Activated CD8-positive, alpha-beta memory T cell treated with anti-CD3 and anti-CD28 coated beads for 1 hour (primary cell): ENCODE data around the gene TMEM219.
"Not testable (repeated sequence)": the region's sequence is repeated elsewhere in the genome, so short reads cannot be mapped to it uniquely, and the experiment has no call there.

Experiments
- DNase-seq, 2 donors: peaks; one replicate each; pipeline ENCODE4 v3.0.0-alpha.2; 2020; ENCODE audit warnings: low read depth in 1 of 2; ENCODE audit errors: extremely low read depth in 1 of 2

Gene TMEM219

DNA sequence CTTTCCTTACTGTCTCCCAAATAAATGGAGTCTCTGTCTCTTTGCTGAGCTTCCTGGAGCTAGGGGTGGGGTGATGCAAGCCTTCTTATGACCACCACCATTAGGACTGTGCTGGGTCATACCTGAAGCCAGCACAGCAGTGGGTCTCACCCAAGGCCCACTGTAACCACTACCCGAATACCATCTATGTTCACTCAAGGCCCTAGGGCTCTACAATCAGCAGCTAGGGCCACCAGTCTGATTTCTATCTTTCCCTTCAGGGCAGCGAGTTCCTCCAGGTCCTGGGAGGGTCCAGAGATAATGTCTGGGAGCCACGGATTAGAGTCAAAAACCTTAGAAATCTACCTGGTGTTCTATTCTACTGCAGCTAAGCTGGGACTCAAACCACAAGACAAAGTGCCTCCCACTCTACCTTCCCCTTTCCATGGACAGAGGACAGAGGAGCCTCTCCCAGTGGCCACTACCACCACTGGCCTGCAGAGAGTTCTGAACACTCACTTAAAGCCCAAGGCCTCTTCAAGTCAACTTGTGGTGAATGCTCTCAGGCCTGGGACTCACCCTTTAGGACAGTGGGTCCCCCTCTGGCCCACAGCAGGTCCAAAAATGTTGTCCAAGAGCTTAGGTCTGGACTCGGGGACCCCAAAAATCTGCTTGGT lies 10.9 kb upstream of the TMEM219 start:
- DNase-seq = no peak

DNA sequence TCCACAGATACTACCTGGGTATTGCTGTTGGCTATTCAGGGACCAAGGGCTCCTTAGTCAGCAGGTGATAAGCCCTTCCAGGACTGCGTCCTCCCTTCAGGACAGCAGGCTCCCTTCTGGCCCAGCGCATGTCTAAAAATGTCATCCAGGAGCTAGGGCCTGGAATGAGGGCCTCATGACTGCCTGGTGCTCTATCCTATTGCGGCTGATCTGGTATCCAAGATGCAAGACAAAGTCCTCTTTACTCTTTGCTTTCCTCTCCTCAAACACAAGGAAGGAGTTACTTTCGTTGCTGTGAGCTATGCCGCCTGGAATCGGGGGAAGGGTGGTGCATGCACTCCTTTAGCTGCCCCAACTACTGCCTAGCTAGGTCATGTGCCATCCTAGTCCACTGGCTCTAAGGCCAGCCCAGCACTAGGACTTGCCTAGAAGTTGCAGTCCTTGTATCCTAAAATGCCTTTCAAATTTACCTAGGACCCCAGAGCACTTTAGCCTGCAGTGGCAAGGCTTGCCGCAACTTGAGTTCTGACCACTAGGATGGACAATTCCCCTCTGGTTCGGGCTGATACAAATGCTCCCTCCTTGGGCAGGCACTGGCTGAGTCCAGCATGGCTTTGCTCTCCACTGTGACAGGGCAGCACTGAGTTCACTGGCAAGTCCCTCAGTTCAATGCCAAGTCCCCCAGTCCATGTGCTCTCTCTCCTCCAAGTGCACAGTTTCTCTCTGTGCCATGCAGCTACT lies 10.1 kb upstream of the TMEM219 start:
- no peak for DNase-seq

DNA sequence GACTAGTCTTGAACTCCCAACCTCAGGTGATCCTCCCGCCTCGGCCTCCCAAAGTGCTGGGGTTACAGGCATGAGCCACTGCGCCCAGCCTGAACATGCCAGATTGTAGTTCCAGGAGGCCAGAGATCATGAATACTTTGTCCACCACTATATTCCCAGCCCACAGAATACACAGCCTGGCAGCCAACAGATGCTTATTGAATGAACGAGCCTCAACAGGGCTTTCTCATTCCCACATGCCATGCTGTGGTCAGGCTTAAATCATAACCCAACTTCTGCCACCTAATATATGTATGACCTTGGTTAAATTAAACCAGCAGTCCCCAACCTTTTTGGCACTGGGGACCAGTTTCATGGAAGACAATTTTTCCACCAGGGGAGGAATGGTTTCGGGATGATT lies 3.1 kb upstream of the TMEM219 start:
- DNase-seq = no peak

DNA sequence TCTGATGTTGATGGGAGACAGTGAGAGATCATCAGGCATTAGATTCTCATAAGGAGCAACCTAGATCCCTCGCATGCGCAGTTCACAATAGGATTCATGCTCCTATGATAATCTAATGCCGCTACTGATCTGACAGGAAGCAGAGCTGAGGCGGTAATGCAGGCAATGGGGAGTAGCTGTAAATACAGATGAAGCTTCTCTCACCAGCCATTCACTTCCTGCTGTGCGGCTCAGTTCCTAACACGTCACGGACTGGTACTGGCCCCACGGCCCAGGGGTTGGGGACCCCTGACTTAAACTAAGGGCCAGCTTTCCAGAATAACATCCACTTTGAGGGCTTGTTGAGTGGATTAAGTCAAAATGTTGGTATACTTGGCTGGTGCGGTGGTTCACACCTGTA lies 2.6 kb upstream of the TMEM219 start:
- no peak for DNase-seq

DNA sequence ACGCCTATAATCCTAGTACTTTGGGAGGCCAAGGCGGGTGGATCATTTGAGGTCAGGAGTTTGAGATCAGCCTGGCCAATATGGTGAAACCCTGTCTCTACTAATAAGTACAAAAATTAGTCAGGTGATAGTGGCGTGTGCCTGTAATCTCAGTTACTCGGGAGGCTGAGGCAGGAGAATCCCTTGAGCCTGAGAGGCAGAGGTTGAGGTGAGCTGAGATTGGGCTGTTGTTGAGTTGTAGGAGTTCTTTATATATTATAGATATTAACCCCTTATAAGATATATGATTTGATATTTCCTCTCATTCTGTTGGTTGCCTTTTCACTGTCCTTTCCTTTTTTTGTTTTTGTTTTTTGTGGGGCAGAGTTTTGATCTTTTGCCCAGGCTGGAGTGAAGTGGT lies 2.1 kb upstream of the TMEM219 start:
- not testable (repeated sequence) for DNase-seq

DNA sequence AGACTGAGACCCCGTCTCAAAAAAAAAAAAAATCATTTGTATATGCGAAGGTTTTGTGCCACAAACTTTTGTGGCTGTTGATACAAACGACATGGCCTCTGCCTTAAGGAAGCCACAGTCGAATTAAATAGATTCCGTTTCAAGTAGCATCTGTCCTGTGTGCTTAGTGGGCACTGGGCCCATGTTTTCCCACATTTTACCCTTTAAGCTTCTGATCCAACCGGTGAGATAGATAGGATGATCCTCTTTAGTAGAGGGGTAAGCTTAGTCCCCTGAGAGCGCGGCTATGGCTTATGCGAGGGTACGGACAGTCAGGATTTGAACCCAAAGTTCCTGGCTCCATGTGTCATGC lies 776 bp upstream of the TMEM219 start:
- no peak for DNase-seq

DNA sequence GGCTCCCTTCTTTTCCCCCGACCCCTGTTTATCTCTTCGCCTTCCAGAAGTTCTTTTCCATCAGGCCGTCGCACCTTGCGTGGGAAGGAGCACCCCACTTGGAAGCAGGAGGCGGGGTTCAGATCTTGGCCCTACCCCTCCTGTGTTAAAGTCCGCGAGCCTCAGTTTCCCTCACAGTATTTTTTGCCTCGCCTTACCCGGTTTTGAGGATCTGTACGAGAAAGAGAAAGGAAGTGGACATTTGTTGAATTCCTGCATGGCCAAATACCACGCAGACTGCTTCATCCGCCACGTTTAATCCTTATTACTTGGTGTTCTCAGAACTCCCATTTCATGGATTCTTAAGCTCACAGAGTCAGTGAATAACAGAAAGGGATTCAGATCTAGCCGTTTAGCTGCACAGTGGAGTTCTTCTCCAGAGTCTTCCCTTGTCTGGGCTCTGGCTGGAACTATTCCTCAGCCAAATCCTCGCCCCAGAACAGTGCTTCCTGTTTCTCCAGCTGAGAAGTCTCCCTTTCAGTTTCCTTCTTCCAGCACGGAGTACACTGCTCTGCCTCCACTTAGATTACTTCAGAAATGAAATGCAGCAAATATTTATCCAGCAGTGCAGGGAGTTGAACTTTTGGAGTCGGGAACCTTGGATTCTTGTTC lies 590 bp downstream of the TMEM219 start:
- no peak for DNase-seq

DNA sequence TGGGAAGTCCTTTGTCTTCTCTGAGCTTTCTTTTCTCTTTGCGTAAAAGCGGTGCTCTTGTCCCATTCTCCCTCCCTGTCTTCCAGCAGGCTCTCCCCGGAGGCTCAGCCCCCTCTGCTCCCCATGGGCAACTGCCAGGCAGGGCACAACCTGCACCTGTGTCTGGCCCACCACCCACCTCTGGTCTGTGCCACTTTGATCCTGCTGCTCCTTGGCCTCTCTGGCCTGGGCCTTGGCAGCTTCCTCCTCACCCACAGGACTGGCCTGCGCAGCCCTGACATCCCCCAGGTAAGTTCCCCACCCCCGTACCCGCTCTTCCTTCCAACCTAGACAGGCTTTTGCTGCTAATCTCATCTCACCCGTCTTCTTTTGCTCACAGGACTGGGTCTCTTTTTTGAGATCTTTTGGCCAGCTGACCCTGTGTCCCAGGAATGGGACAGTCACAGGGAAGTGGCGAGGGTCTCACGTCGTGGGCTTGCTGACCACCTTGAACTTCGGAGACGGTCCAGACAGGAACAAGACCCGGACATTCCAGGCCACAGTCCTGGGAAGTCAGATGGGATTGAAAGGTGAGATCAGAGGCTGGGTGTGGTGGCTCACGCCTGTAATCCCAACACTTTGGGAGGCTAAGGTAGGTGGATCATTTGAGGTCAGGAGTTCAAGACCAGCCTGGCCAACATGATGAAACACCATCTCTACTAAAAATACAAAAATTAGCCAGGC lies 1.3 kb downstream of the TMEM219 start:
- no peak for DNase-seq

DNA sequence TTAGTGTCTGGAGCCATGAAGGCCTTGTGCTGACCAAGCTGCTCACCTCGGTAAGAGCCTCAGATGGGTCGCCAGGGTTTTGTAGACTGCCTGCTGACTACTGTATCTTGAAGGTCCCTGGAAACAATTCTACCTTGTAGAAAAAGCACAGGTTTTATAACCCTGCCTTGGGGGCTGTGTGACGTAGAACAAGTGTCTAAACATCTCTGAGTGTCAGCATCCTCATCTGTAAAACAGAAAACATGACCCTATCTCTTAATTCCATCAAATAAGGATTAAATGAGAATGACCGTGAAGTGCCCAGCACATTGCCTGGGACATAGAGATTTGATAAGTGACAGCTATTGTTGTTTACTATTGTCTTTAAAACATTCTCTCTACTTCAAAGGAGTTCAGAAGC lies 6.3 kb downstream of the TMEM219 start:
- no peak for DNase-seq

DNA sequence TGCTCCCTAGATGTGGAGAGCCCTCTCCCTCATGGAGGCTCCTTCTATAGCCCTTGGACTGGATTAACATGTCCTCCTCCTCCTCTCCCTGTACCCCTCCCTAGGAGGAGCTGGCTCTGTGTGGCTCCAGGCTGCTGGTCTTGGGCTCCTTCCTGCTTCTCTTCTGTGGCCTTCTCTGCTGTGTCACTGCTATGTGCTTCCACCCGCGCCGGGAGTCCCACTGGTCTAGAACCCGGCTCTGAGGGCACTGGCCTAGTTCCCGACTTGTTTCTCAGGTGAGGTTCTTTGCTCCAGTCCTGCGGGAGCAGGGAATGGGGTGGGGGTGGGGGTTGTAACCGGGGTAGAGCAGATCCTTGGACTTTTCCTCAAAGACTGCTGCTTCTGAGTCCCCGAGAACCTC lies 9.4 kb downstream of the TMEM219 start:
- no peak for DNase-seq

DNA sequence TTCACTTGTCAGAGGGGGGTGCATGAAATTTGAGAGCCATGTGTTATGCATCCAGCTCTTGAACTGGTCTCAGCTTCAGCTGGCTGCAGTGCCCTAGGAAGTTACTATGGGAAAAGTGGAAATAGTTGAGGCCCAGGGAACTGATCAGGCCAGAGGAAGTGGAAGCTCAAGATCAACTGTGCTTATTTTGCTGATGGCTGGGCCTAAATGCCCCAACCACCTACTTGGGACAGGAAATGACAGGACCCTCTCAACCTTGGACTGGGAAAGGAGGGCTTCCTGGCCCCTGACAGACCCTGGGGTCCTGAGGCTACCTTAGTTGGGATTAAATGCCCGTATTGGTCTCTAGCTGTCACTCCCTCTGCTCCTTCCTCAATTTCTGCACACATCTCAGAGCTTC lies 10.6 kb downstream of the TMEM219 start:
- DNase-seq = no peak

DNA sequence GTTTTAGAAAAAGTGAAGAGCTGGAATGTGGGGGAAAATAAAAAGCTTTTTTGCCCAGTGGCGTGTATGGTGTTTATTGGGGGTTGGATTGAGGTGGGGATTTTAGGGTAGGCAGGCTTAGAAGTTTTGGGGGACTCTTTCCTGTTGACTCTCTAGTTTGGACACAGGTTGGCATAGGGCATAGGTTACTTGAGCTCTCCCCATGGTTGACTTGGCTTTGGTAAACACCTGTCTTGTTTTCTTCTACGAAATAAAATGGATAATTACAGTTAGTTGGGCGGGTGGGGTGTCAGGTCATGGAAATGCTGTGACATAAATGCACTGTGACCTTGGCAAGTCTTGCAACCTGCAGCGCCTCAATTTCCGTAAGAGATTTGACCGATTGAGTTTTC lies 11.1 kb downstream of the TMEM219 start:
- DNase-seq = no peak

DNA sequence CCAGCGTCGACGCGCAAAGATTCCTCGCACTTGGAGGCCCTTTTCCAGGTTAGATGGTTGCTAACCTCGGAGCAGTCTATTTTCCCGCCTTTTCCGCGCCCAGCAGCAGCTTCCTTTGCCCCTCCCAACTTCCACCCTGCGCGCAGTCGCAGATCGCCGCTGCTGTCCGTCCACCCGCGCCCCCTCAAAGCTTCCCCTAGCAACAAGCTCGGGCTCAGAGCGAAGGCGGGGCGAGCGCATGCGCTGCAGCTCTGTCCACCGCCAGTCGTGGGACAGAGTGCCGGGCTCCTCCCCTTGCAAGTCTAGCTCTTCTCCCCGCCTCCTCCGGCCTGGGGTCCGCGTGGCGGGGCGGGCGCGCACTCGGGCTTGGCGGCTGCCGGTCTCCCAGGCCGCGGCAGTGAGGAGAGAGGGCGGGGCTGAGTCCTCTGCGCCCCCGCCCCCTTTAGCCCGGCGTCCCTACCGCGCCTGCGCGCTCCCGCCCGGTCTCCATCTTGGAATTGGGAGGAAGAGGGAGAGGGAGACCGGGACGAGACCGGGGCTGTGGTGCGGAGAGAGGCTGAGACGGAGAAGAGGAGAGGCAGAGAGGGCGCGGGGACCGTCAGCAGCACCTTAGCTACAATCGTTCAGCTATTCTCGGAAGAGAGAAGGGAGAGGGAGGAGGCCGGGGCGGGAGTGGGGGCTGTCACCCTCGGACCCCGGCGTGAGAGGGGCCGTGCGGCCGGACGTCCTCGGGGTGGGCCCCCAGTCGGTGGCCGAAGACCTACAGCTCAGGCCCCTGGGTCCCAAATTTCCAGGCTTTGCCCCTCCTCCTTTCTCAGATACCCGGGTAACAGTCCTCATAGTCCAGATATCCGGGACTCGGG lies 11.7 kb downstream of the TMEM219 start, which contains the start of gene TAOK2:
Gene TAOK2, plus strand, starts transcription at position 485 of the 863 bp plus-strand sequence. CDS start 3,905 bp downstream, outside the sequence.
- DNase-seq = peak; percentile 80 to 86

DNA sequence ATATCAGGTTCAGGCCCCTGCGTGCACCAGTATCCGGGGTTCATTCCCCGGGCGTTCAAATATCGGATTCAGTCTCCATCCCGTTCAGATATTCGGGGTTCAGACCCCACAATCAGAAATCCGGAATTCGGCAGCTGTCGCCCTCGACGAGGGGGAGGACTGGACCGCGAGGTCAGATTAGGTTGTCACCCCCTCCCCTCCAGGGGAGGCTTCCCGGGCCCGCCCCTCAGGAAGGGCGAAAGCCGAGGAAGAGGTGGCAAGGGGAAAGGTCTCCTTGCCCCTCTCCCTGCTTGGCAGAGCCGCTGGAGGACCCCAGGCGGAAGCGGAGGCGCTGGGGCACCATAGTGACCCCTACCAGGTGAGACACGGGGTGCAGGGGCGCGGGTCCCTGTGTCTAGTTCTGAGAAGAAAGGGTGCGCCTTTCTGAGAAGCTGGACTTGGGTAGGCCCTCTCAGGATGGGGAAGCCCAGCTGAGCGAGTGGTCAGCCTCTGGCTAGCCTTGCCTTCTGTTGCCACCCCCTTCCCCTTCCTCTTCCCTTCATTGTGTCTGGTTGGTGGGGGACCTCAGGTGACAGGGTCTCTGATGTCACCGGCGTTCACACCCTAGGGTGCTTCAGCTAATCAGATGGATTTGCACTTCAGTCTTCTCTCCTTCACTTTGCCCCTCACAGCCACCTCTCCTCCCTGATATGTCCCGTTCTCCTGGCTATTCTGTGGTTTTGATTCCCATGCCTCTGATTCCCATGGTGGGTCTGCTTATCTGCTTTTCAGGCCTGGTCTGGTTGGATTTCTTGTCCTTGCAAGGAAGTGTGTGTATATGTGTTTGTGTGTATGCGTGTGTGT lies 12.6 kb downstream of the TMEM219 start:
- DNase-seq = no peak

DNA sequence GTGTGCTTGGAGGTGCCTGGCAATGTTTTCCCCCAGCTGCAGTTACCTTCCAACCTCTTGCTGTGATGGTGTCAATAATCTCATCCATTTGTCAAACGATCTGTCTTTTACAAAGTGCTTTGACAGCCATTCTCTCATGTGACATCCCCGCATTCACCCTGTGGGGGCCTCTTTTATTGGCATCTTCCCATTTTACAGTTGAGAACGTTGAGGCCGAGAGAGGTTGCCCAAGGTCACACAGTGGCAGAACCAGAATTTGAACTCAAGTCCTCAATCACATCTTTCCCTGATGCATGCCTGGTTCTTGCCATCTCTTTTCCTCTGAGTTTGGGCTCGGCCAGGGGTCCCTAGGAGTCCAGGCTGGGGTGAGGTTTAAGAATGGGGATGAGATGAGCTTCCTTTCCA lies 13.3 kb downstream of the TMEM219 start:
- no peak for DNase-seq

DNA sequence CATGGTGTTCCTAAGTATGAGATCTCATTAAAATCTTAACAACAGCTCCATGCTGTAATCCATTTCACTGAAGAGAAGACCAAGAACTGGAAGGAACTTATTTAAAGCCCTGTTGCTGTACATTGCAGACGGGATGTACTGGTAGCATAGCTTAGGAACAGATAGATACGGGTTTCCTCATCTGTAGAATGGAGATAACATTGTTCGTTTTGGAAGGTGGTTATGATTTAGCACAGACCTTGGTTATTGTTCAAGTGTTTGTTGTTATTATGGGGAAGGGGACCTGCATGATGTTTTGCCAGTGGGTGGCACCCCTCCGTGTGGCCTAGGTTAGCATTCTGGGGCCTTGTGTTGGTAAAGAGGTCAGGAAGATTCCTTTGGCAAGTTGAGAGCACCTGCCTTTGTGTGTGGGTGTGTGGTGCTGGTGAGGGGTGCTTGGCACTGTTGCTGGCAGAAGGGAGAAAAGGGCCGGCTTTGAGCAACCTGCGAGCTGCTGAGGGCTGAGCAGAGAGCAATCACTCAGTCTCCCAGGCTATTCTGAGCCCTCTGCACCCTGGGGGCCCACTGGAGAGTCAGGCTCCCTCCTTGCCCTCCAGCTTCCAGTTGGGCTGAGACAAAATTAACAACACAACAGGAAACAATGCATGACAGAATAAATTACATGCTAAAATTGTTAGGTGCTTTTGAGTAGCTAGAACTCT lies 14.1 kb downstream of the TMEM219 start:
- no peak for DNase-seq

DNA sequence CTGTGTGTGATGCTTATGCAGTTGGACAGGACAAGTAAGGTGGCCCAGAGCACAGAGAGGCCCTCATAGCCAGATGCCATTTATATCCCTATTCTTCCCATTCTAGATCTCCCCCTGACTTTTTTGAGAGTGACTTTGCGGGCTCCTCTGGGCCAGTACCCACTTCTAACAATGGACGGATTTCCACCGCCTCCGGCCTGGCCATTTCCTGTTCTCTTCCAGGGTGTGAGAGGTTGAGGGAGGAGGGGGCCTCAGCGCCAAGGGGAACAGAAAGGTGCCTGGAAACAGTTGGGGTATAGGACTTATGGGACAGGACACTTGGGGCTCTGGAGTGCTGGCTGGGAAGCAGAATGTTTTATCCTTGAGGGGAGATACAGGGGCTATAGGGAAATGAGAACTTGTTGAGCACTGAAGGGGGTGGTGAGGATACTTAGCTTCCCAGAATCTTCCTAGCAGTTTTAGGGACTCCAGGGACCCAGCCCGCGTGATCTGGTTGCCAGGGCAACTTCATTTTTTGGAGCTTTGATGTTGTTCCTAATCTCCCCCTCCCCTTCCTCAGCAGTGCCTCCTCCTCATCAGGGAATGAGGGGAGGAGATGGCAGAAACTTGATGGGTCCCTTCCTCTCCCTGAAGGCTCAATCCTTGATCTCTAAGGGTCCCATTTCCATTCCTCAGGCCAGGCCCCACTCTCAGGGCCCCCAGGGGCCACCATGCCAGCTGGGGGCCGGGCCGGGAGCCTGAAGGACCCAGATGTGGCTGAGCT lies 15.4 kb downstream of the TMEM219 start:
- no peak for DNase-seq

DNA sequence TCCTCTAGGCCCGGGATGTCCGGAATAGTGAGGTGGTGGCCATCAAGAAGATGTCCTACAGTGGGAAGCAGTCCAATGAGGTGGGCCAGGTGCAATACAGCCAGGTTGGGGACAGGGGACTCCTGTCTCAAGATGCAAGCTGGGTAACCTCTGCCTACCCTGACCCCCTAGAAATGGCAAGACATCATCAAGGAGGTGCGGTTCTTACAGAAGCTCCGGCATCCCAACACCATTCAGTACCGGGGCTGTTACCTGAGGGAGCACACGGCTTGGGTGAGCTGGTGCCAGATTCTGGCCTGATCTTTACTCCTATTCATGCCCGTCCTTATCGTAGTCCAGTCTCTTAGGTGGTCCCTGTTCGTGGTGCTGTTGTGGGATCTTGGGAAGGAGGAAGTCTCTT lies 16.2 kb downstream of the TMEM219 start:
- DNase-seq = no peak
